Upper lobe of right lung (tissue), 1 donor: ENCODE measurements around the gene RNF31. TPM values are rescaled to one million over a fixed set of nuclear protein-coding genes. Genes with fewer than 3 reads are reported as not detected.

ENCODE experiments used
- ATAC-seq: fragments of 200-7000 bp; cut with Tn5 transposase; one replicate; pipeline ENCODE4 v1.9.1; 2020; ENCODE audit warnings: mild to moderate bottlenecking, moderate library complexity
- DNase-seq: peaks from one replicate; pipeline ENCODE4 v3.0.0-alpha.2; 2020
- H3K27ac ChIP-seq: fragments of 200-600 bp; one replicate; pipeline ENCODE4 v1.8.0; 2022
- H3K27me3 ChIP-seq: fragments of 200-600 bp; one replicate; pipeline ENCODE4 v1.8.0; 2022; ENCODE audit warnings: mild to moderate bottlenecking
- H3K36me3 ChIP-seq: fragments of 200-600 bp; one replicate; pipeline ENCODE4 v1.8.0; 2022
- H3K4me1 ChIP-seq: fragments of 200-600 bp; one replicate; pipeline ENCODE4 v1.8.0; 2022
- H3K4me3 ChIP-seq: fragments of 200-600 bp; one replicate; pipeline ENCODE4 v1.8.0; 2022; ENCODE audit warnings: mild to moderate bottlenecking
- H3K9me3 ChIP-seq: fragments of 200-600 bp; one replicate; pipeline ENCODE4 v1.8.0; 2022
- CTCF ChIP-seq: fragments of 200-600 bp; IDR thresholded peaks from one replicate; pipeline ENCODE4 v1.8.0; 2022; ENCODE audit warnings: antibody characterized with exemption
- intact Hi-C: fragments of 100-400 bp; cut with DNase I; formaldehyde crosslinking; loops from one replicate; pipeline ENCODE4 v1.11.0; 2022
- total RNA-seq: library from RNA; stranded (reverse); fragmentation: NEBNext Ultra II Directional; extraction: Animal tissue kit (Norgen Biotek cat#: 25700); gene quantifications from one replicate; pipeline ENCODE4 v1.2.1, GENCODE V29; 2021
- donor health status: DM: no; HTN: yes; CAD: no; lungs with severe emphysema.

Gene RNF31
- total RNA-seq, 1 donor from 2014 or later, result 52.3 TPM

GRCh38 chr14:24176599-24176998, 29.3 kb downstream of the RNF31 start:
- Histone ChIP-seq H3K36me3 (peaks cover 71% of the 10 kb centered on the region), H3K9me3 (no peaks in the 10 kb centered on the region), H3K4me1 (no peaks in the 10 kb centered on the region), H3K27ac (no peak overlapping the region), H3K27me3 (no peaks in the 10 kb centered on the region), H3K4me3 (no peak overlapping the region)
- intact Hi-C loops, result no loop called here
- ATAC-seq, result no peak
- no peak for DNase-seq
- TF ChIP-seq CTCF, result no peak

- peaks cover 78% of the 10 kb centered on the region for H3K36me3 ChIP-seq
These were observed 29.9 kb downstream of the RNF31 start for GRCh38 chr14:24177041-24177825.

GRCh38 chr14:24177891-24178290, 30.6 kb downstream of the RNF31 start:
- no peaks in the 10 kb centered on the region for H3K9me3 ChIP-seq
- intact Hi-C loops, result no loop called here
- ATAC-seq (no peak), DNase-seq (no peak)
- H3K27ac ChIP-seq, result no peak overlapping the region
- H3K4me1 ChIP-seq, result no peaks in the 10 kb centered on the region
- TF ChIP-seq CTCF, result no peak
- H3K36me3 ChIP-seq, result peaks cover 84% of the 10 kb centered on the region
- H3K27me3 ChIP-seq, result no peaks in the 10 kb centered on the region
- no peak overlapping the region for H3K4me3 ChIP-seq

More at GRCh38 chr14:24177041-24177825, 29.9 kb downstream of the RNF31 start:
- Histone ChIP-seq H3K4me1 (no peaks in the 10 kb centered on the region), H3K9me3 (no peaks in the 10 kb centered on the region), H3K27ac (no peak overlapping the region), H3K4me3 (no peak overlapping the region), H3K27me3 (no peaks in the 10 kb centered on the region)
- no peak for TF ChIP-seq CTCF
- intact Hi-C loops, result no loop called here
- DNase-seq, result no peak
- ATAC-seq, result no peak

GRCh38 chr14:24178399-24179178, 31.3 kb downstream of the RNF31 start:
- peaks cover 85% of the 10 kb centered on the region for H3K36me3 ChIP-seq
- no peaks in the 10 kb centered on the region for H3K4me1 ChIP-seq
- intact Hi-C loops, result no loop called here

More at GRCh38 chr14:24178399-24179178, 31.3 kb downstream of the RNF31 start:
- ATAC-seq (no peak), DNase-seq (no peak)
- no peak overlapping the region for H3K27ac ChIP-seq
- H3K4me3 ChIP-seq, result no peak overlapping the region
- no peaks in the 10 kb centered on the region for H3K9me3 ChIP-seq
- no peak for TF ChIP-seq CTCF
- no peaks in the 10 kb centered on the region for H3K27me3 ChIP-seq
